Measurements from ENCODE around the gene HABP4. TPM values are rescaled to one million over a fixed set of nuclear protein-coding genes. Genes with fewer than 3 reads are reported as not detected.

The HABP4 gene
- total RNA-seq, 1 experiment from 2014 or later, result 21.0 TPM

- POLR2A ChIA-PET, result interaction anchor here (0.6 kb wide), 1 partner anchor 13 kb away, joined by 4 read pairs; no protein-coding TSS in a partner anchor
- RAD21 ChIA-PET (ENCODE audit: low non-redundant PET in 1 of 2, low total read pairs in 2 of 2, uncharacterized antibody in 2 of 2, unreplicated experiment in 2 of 2), result no interaction called here
These were observed 73.4 kb downstream of the HABP4 start for GRCh38 chr9:96523374-96523773.

More at GRCh38 chr9:96523374-96523773, 73.4 kb downstream of the HABP4 start:
- no TSS peak for BruUV-seq (replicated peaks)
- no peak overlapping the region for H3K9ac ChIP-seq (ENCODE audit: low read length)
- H3K27me3 ChIP-seq (ENCODE audit: insufficient read depth, low read length), result no peaks in the 10 kb centered on the region
- H3K9me2 ChIP-seq (ENCODE audit: insufficient read depth), result no peaks in the 10 kb centered on the region
- no peak for TF ChIP-seq JUND (IDR thresholded peaks at IDR 0.05)
- TF ChIP-seq CEBPB (IDR thresholded peaks at IDR 0.05; ENCODE audit: low read depth), result no peak
- TF ChIP-seq ATF3 (IDR thresholded peaks at IDR 0.05), result no peak
- TF ChIP-seq SP1 (IDR thresholded peaks at IDR 0.05; ENCODE audit: low read depth), result no peak
- no peak for TF ChIP-seq YY1 (IDR thresholded peaks at IDR 0.05; ENCODE audit: extremely low read depth, insufficient replicate concordance, low read depth, low read length)
- TF ChIP-seq SIN3A (IDR thresholded peaks at IDR 0.05; ENCODE audit: low read depth), result no peak
- TF ChIP-seq RAD21 (IDR thresholded peaks at IDR 0.05; ENCODE audit: low read depth), result no peak
- no peak for TF ChIP-seq EGR1 (IDR thresholded peaks at IDR 0.05; ENCODE audit: low read depth)
- no peak for TF ChIP-seq ELF1 (IDR thresholded peaks at IDR 0.05; ENCODE audit: borderline replicate concordance, low read depth)
- TF ChIP-seq CBX3 (IDR thresholded peaks at IDR 0.05; ENCODE audit: low read depth), result no peak
- TF ChIP-seq REST (IDR thresholded peaks at IDR 0.05; ENCODE audit: low read depth), result no peak
- H3K36me3 ChIP-seq (ENCODE audit: control insufficient read depth in 1 of 2, insufficient read depth in 2 of 2, low read length in 2 of 2), result peaks cover 0 to 2% of the 10 kb centered on the region in 2 experiments; a peak in 2 of 4 replicates
- no peaks in the 10 kb centered on the region for H3K9me3 ChIP-seq (ENCODE audit: control insufficient read depth in 1 of 2, insufficient read depth in 1 of 2, low read depth in 1 of 2, low read length in 2 of 2)
- H3K79me2 ChIP-seq (ENCODE audit: insufficient read depth, low read length), result no peaks in the 10 kb centered on the region
- no peaks in the 10 kb centered on the region for H3K4me1 ChIP-seq (ENCODE audit: control insufficient read depth in 1 of 2, insufficient read depth in 2 of 2, low read length in 2 of 2)
- no peak overlapping the region for H3K27ac ChIP-seq (ENCODE audit: low read depth, low read length)
- no peak for DNase-seq (ENCODE audit: low read depth, low spot score)
- intact Hi-C loops (cut with micrococcal nuclease), result no loop called here
- no peak for ATAC-seq
- CTCF ChIA-PET, result no interaction called here
- H3K4me2 ChIP-seq (ENCODE audit: low read length), result no peak overlapping the region
- no peak overlapping the region for H2AFZ ChIP-seq (ENCODE audit: low read depth, low read length, poor library complexity, severe bottlenecking)
- no peak overlapping the region for H3K4me3 ChIP-seq (replicated peaks in 1 of 2; ENCODE audit: low read depth in 1 of 2, low read length in 2 of 2)
- H4K20me1 ChIP-seq (ENCODE audit: insufficient read depth), result no peaks in the 10 kb centered on the region

All from HCT116 (cell line).